ENCODE data around the gene UNC13D.
"Not testable (repeated sequence)": the region's sequence is repeated elsewhere in the genome, so short reads cannot be mapped to it uniquely, and the experiment has no call there.

Gene UNC13D

DNA sequence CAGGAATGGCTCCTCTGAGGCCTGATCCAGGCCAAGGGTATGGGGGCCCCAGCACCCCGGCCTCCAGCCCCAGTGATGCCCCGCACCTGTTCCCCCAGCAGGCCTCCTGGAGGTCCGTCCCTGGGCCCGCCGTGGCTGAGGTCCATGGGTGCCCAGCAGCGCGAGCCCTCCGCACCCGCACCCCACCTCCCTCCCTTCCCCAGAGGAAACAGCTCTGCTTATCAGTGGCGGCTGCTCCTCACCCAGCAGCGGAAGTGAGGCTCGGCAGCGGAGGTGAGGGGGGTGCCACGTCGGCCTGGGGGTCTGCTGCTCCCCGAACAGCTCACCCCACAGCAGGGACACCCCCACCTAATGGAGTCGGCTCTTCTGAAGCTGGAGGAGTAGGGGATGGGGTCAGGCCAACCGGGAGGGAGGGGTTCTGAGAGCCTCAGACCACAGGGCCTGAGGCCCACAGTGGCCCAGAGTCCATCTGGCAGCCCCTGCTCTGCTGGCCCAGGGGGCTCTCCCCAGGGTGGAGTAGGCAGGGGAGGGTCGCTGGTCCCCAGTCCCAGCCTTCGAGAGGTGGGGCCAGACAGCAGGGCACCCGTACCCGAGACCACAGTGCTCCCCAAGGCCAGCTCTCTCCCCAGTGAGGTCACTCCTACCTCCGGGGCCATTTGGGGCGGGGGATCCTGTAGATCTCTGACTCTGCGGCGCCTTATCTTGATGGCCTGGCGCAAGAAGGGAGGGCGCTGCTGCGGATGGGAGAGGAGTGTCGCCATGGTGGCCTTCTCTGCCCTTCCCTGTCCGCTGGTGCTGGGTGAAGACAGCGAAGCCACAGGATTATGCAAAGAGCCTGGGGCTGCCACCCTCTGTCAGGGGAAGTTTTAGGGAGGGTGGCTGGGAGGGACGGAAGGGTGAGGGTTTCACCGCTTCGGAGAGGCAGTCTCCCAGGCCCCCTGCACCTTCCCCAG is at the start of gene UNC13D:
TSS of gene UNC13D (minus strand) at position 828 of the 953 bp plus-strand sequence. CDS start at position 761, 67 bp downstream.
- no peak for DNase-seq (ENCODE audit: low read depth)

DNA sequence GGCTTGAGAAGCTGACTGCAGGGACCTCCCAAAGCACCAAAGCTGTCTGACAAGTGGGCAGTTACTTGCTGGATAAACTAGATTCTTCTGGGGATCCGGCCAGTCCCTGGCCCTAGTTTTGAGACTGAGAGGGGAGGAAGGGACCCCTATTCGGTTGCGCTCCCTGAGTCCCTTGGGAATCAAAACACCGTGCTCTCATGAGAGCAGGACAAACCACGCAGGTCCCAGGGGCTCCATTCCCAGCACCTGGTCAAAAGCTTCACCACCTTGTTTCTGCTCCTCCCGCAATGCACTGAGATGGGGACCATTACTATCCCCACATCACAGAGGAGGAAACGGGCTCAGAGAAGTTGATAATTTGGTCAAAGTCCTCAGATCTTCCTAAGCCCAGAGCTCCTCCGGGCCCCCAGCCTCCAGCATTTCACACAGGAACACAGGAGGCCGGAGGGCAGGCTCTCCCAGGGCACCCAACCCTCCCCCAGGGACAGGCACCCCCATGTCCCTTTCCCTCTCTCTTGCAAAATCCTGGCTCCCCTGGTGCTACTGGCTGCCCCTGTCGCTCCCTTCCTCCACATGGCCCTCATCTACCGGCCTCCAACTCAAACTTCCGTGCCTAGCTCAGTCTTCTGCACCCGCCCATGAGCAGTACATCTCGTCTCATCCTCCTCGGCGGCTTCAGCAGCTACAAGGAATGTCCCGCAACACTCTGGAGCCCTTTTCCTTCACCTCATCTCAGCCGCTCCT is 49.3 kb upstream of the UNC13D start:
- no peak for DNase-seq (ENCODE audit: low read depth)

DNA sequence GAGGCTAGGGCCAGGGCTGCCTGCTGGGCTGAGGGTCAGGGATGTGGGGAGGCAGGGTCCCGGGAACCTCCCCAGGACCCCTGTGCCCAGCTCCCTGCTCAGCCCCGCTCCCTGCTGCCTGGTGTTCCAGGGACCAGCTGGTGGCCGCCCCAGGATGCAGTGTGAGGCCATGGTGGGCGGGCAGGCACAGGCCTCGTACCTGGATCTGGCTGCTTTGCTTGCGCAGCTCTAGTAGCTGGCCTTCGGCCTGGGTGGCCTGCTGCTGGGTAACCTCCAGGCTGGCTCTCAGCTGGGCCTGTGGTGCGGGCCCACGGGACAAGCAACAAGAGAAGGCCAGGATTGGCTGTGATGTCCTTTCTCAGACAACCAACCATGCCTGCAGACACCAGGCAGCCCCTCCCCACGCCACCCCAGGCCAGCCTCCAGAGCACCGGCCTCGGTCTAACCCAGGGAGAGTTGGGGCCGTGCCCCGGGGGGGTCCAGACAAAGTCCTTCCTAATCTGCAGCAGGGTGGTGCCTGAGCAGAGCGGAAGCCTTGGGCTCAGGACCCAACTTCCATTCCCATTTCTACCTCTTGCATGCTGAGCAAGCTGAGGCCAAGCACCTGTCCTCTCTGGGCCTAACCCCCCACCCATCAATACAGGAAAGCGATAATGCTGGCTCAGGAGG is 48.5 kb upstream of the UNC13D start:
- DNase-seq (ENCODE audit: low read depth) = no peak

DNA sequence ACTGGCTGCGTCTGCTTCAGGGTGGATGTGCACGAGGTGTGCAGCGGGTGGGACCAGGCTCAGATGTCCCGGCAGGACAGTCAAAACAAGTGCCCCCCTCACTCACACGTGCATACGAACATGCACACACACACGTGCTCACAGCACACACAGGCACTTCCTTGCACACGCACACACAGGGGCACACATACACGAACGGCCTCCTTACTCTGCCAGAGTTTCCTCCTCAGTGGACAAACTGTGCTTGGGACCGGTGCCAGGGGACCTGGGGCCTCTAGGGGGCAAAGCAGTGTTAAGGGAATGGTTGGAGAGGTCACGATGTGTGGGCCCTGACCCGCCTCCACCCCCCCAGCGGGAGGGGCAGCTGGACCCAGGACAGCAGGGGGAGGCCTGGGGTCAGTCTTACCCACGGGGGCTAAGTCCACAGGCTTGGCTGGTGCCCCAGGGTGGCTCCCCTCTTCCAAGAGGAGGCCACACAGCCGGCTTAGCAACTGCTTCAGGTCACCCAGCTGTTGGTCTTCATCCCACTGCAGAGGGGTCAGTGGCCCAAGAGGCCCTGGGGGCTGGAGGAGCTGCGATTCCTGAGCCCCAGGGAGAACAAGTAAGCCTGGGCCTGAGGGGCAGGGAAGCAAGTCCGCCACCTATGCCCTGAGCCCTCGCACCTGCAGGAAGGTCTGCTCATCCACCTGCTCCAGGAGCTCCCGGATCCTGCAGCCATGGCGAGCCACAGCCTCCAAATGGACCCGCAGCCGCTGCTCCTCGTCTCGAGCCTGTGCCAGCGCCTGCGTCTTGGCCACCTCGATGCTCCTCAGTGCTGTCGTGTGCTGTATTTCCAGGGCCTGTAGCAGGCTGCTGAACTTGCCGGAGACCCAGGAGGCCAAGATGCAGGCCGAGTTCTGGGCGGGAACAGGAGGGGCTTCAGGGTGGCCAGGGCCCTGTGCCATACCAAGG is 47.7 kb upstream of the UNC13D start:
- no peak for DNase-seq (ENCODE audit: low read depth)

DNA sequence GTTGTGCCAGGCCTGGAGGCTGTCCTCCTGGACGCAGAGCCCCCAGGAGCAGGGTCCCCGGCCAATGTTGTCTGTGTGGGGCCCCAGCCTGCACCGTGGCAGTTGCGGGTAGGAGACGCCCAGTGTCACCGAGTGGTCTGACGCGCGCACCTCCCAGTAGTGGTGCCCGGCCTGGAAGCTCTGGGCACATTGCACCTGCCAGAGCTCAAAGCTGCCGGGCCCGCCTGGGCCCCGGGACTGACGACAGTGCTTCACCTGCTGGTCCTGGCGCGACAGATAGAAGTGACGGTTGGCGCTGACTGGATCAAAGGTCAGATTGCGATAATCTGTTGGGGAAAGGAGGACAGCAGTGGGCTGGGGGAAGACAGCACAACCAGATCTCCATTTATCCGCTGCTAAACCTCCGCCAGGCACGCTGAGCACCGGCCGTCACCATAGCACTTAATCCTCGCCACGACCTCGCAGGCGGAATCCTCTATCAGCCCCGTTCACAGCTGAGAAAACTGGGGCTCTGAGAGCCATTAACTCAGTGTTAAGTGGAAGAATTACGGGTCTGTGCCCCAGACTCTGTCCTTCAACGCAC is 46.9 kb upstream of the UNC13D start:
- no peak for DNase-seq (ENCODE audit: low read depth)

GRCh38 chr17:75889454-75889853 is 45.2 kb upstream of the UNC13D start:
- peak; percentile 37 for DNase-seq (ENCODE audit: low read depth)

DNA sequence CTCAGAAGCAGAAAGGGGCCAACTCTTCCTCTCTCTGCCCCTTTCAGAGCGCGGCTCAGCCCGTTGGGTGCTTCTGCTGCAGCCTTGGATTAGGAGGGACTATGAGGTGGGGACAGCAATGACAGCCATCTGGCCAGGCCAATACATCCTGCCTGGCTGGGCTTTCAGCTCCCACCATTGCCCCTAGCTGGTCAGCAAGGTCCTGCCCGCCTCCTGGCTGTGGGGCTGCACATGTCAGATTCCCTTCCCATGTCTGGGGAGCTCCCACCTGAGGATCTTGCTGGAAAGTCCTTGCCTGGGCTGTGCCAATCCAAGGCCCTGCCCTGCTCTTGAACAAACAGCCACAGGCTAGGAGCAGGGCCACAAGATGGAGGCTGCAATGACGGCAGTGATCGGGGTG is 44.3 kb upstream of the UNC13D start:
- DNase-seq (ENCODE audit: low read depth) = no peak

GRCh38 chr17:75885860-75886259 is 41.7 kb upstream of the UNC13D start:
- not testable (repeated sequence) for DNase-seq (ENCODE audit: low read depth)

GRCh38 chr17:75885431-75885830 is 41.2 kb upstream of the UNC13D start:
- no peak for DNase-seq (ENCODE audit: low read depth)

- no peak for DNase-seq (ENCODE audit: low read depth)
Measured at GRCh38 chr17:75881678-75882454, 37.7 kb upstream of the UNC13D start.

DNA sequence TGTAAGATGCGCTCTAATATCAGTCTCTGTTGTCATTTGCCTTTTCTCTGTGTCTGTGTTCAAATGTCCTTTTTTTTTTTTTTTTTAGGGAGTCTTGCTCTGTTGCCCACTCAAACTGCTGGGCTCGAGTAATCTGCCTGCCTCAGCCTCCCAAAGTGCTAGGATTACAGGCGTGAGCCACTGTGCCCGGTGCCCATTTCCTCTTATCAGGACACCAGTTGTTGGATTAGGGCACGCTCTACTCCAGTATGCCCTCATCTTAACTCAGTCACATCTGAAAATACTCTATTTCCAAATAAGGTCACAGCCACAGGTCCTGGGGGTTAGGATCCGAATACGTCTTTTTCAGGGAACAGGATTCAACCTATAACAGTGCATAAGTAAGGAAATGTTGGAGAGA is 36.1 kb upstream of the UNC13D start:
- DNase-seq (ENCODE audit: low read depth) = no peak

DNA sequence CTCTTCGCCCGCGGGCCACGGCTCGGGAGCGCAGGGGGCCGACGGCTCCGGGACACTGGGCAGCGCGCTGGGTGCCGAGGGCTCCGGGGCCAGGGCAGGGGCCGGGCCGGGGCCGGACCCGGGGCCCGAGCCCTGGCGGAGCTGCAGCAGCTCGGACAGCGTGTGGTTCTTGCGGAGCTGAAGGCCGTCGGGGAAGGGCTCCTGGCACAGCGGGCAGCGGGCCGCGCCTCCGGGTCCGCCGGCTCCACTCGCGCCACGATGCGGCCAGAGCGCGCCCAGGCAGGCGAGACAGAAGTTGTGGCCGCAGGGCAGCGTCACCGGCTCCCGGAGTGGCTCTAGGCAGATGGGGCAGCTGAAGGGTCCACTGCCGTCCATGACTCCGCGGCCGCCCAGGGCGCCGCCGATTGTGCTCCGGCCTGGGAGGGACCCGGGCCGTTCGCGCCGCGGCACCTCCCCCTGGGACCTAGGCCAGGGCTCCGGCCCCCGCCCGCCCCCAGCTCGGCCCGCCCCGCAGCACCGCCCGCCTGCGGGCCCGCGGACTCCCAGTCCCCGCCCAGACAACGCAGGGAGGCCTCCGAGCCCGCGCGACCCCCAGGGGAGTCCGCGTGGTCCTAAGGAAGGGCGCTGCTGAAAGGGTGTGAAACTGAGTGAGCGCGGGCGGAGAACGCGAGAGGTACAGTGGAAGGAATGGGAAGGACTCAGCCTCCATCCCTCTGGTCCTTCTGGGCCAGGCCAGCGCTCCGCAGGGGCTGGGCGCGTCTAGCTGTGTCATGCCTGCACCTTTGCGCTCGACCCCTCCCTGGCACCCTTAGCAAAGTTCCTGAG is 34.2 kb upstream of the UNC13D start, which contains the start of gene TRIM47:
TSS of gene TRIM47 (minus strand) at position 408 of the 825 bp plus-strand sequence. CDS start at position 375, 33 bp downstream.
- DNase-seq (ENCODE audit: low read depth) = peak; percentile 69

- DNase-seq (ENCODE audit: low read depth) = peak; percentile 88
Measured at GRCh38 chr17:75877752-75878173, 33.6 kb upstream of the UNC13D start.

DNA sequence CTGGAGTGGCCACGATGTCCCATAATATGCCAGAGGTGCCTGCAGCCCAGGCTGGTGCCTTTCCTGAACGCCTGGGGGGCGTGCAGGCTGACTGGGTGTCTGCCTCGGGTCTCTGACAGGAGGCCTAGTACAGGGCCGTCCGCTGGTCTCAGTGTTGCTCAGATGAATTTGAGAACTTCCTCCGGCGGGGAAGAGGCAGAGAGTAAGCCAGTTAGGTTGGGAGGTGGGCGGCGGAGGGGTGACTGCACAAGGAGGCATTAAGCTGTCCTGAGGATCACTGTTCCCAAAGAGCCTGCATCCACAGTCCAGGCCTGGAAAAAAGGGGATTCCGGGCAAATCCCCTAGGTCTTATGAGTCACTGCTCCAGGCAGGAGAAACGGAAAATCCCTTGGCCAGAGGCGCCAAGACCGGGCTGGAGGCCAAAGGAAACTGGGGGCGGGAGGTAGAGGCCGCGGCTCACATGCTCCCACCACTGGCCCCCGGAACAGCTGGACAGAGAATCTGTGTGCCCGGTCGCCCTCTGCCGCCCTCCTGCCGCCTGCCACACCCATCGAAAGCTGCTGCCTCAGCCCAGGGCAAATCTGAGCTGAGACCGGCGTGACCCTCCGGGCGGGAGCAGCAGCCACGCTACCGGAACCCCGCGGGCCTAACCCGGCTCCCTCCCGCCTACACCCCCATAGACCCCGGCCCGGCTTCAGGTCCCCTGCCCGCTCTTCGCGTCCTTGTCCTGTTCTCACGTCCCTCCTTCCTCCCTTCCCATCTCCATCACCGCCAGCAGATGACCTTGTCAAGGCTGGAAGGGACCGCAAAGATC is 32.9 kb upstream of the UNC13D start:
- DNase-seq (ENCODE audit: low read depth) = peak; percentile 98

- no peak for DNase-seq (ENCODE audit: low read depth)
Measured at GRCh38 chr17:75876190-75876937, 32.2 kb upstream of the UNC13D start.

- no peak for DNase-seq (ENCODE audit: low read depth)
Measured at GRCh38 chr17:75875940-75876189, 31.7 kb upstream of the UNC13D start.

GRCh38 chr17:75875182-75875939 is 31.2 kb upstream of the UNC13D start:
- DNase-seq (ENCODE audit: low read depth) = no peak
